ENCODE results near the gene SPART. TPM values are rescaled to one million over a fixed set of nuclear protein-coding genes. Genes with fewer than 3 reads are reported as not detected.
"Not testable (repeated sequence)": the region's sequence is repeated elsewhere in the genome, so short reads cannot be mapped to it uniquely, and the experiment has no call there.

The SPART gene
- total RNA-seq, 2 donors from 2014 or later, result 5.0 to 11.4 TPM

GRCh38 chr13:36328821-36329220, 17.4 kb downstream of the SPART start:
- H3K9ac ChIP-seq (ENCODE audit: low read depth in 2 of 2, low read length in 2 of 2), result no peak overlapping the region
- H3K4me3 ChIP-seq, result no peak overlapping the region
- TF ChIP-seq CTCF (IDR thresholded peaks at IDR 0.05), result no peak
- H3K27ac ChIP-seq, result no peak overlapping the region
- H3K4me1 ChIP-seq, result no peaks in the 10 kb centered on the region
- no peaks in the 10 kb centered on the region for H3K27me3 ChIP-seq
- H3K9me3 ChIP-seq, result no peaks in the 10 kb centered on the region
- intact Hi-C loops (cut with DNase I), result no loop called here
- no peaks in the 10 kb centered on the region for H3K36me3 ChIP-seq
- DNase-seq, result no peak

- no peak for DNase-seq
- Histone ChIP-seq H3K36me3 (no peaks in the 10 kb centered on the region), H3K27ac (no peak overlapping the region), H3K4me1 (no peaks in the 10 kb centered on the region), H3K27me3 (no peaks in the 10 kb centered on the region), H3K4me3 (no peak overlapping the region), H3K9ac (ENCODE audit: low read depth in 2 of 2, low read length in 2 of 2) (no peak overlapping the region), H3K9me3 (no peaks in the 10 kb centered on the region)
- TF ChIP-seq CTCF (IDR thresholded peaks at IDR 0.05), result no peak
- intact Hi-C loops (cut with DNase I), result no loop called here
Measured at GRCh38 chr13:36325912-36326311, 20.3 kb downstream of the SPART start.

GRCh38 chr13:36324881-36325280, 21.3 kb downstream of the SPART start:
- H3K9me3 ChIP-seq; H3K4me1 ChIP-seq; DNase-seq; H3K27ac ChIP-seq; H3K27me3 ChIP-seq; H3K36me3 ChIP-seq; intact Hi-C loops (cut with DNase I); H3K9ac ChIP-seq (ENCODE audit: low read depth in 2 of 2, low read length in 2 of 2); H3K4me3 ChIP-seq: not testable (repeated sequence)

- H3K9me3 ChIP-seq, result no peaks in the 10 kb centered on the region
- DNase-seq, result no peak
- no peak overlapping the region for H3K27ac ChIP-seq
- H3K4me1 ChIP-seq, result no peaks in the 10 kb centered on the region
- no peaks in the 10 kb centered on the region for H3K36me3 ChIP-seq
- no peak for TF ChIP-seq CTCF (IDR thresholded peaks at IDR 0.05)
- no peak overlapping the region for H3K9ac ChIP-seq (ENCODE audit: low read depth in 2 of 2, low read length in 2 of 2)
- no peak overlapping the region for H3K4me3 ChIP-seq
- intact Hi-C loops (cut with DNase I), result no loop called here
- no peaks in the 10 kb centered on the region for H3K27me3 ChIP-seq
Measured at GRCh38 chr13:36323951-36324566, 22.1 kb downstream of the SPART start.

GRCh38 chr13:36323408-36323807, 22.8 kb downstream of the SPART start:
- TF ChIP-seq CTCF (IDR thresholded peaks at IDR 0.05), result no peak
- no peak for DNase-seq
- intact Hi-C loops (cut with DNase I), result no loop called here
- no peaks in the 10 kb centered on the region for H3K4me1 ChIP-seq
- H3K36me3 ChIP-seq, result no peaks in the 10 kb centered on the region
- no peak overlapping the region for H3K27ac ChIP-seq
- H3K9ac ChIP-seq (ENCODE audit: low read depth in 2 of 2, low read length in 2 of 2), result no peak overlapping the region
- H3K9me3 ChIP-seq, result no peaks in the 10 kb centered on the region
- H3K27me3 ChIP-seq, result no peaks in the 10 kb centered on the region
- no peak overlapping the region for H3K4me3 ChIP-seq

GRCh38 chr13:36319793-36320192, 26.4 kb downstream of the SPART start:
- DNase-seq; intact Hi-C loops (cut with DNase I); H3K9me3 ChIP-seq; H3K9ac ChIP-seq (ENCODE audit: low read depth in 2 of 2, low read length in 2 of 2); H3K4me3 ChIP-seq; H3K27me3 ChIP-seq; H3K4me1 ChIP-seq; H3K36me3 ChIP-seq; H3K27ac ChIP-seq: not testable (repeated sequence)
